Endothelial cell of umbilical vein (primary cell): ENCODE data around the gene OXNAD1. TPM values are rescaled to one million over a fixed set of nuclear protein-coding genes. Genes with fewer than 3 reads are reported as not detected.

Source experiments
- BruUV-seq: library from RNA; stranded (reverse); fragments of 400-500 nt; replicated peaks from 2 replicates; lab custom pipeline; 2021; lab: Mats Ljungman, UMichigan
- CTCF ChIA-PET: fragments of 300-600, 350-600 bp; sonication (Branson Sonifier 250); formaldehyde crosslinking; loops from one replicate; lab custom pipeline; 2021; ENCODE audit warnings: antibody characterized with exemption, inconsistent platforms; lab: Charles Lee
- POLR2A ChIA-PET: fragments of 300-600, 350-600 bp; sonication (Branson Sonifier 250); formaldehyde crosslinking; loops from one replicate; lab custom pipeline; 2021; ENCODE audit warnings: antibody characterized with exemption, inconsistent platforms; lab: Charles Lee
- DNase-seq: peaks from one replicate; pipeline ENCODE4 v3.0.0-alpha.2; 2011; ENCODE audit warnings: low read depth, low spot score
- FAIRE-seq: peaks from 2 replicates; lab custom pipeline; 2011; peaks lifted over from hg19 to GRCh38; lab: Jason Lieb, UNC
- H2AFZ ChIP-seq: 2 replicates; pipeline ENCODE4 v1.6.0; 2012; ENCODE audit warnings: low read depth, low read length, control low read depth, inconsistent platforms
- H3K27ac ChIP-seq: 2 replicates; pipeline ENCODE4 v1.5.1; 2011; ENCODE audit warnings: low read depth, mild to moderate bottlenecking, control low read depth, low read length, moderate library complexity; ENCODE audit not compliant: insufficient read depth
- H3K27me3 ChIP-seq, 2 experiments: 2 replicates each; pipeline versions ENCODE4 v1.6.0 to v1.6.1; 2011; ENCODE audit warnings: low read length in 2 of 2, mixed read lengths in 1 of 2; ENCODE audit not compliant: control insufficient read depth in 2 of 2, insufficient read depth in 2 of 2
- H3K36me3 ChIP-seq, 2 experiments: 2 replicates in 1 of 2; 3 replicates in 1 of 2; pipeline ENCODE4 v1.5.1; 2011; ENCODE audit warnings: low read length in 2 of 2, mild to moderate bottlenecking in 1 of 2, moderate library complexity in 1 of 2; ENCODE audit not compliant: control insufficient read depth in 2 of 2, insufficient read depth in 2 of 2; ENCODE audit errors: extremely low read depth in 1 of 2
- H3K4me1 ChIP-seq: 3 replicates; pipeline ENCODE4 v1.5.1; 2011; ENCODE audit warnings: mild to moderate bottlenecking, low read length; ENCODE audit not compliant: control insufficient read depth, insufficient read depth; ENCODE audit errors: extremely low read depth
- H3K4me2 ChIP-seq: 2 replicates; pipeline ENCODE4 v1.6.1; 2011; ENCODE audit warnings: low read length, control low read depth, mixed read lengths; ENCODE audit not compliant: insufficient read depth
- H3K4me3 ChIP-seq, 3 experiments: fragments of 200-600 bp in 1 of 3; sonication (generic), shearing (Covaris generic) in 1 of 3; replicated peaks in 1 of 3; 2 replicates each; pipeline ENCODE4 v1.5.1; 2011 to 2016; ENCODE audit warnings: control low read depth in 3 of 3, low read length in 3 of 3, mild to moderate bottlenecking in 2 of 3, inconsistent platforms in 1 of 3, low read depth in 1 of 3, moderate library complexity in 1 of 3; ENCODE audit not compliant: insufficient read depth in 1 of 3
- H3K79me2 ChIP-seq: 2 replicates; pipeline ENCODE4 v1.6.0; 2012; ENCODE audit warnings: low read length, inconsistent platforms; ENCODE audit not compliant: control insufficient read depth, insufficient read depth
- H3K9ac ChIP-seq: replicated peaks from 2 replicates; pipeline ENCODE3; 2011; ENCODE audit warnings: low read length, control low read depth; ENCODE audit not compliant: insufficient read depth; ENCODE audit errors: extremely low read depth
- H3K9me1 ChIP-seq: replicated peaks from 3 replicates; pipeline ENCODE4 v1.6.0; 2011; ENCODE audit warnings: mild to moderate bottlenecking, low read length; ENCODE audit not compliant: control insufficient read depth, insufficient read depth; ENCODE audit errors: extremely low read depth
- H3K9me3 ChIP-seq: replicated peaks from 2 replicates; pipeline ENCODE4 v1.5.1; 2012; ENCODE audit warnings: low read length, inconsistent platforms; ENCODE audit not compliant: control insufficient read depth, insufficient read depth
- H4K20me1 ChIP-seq: replicated peaks from 2 replicates; pipeline ENCODE3; 2011; ENCODE audit warnings: mild to moderate bottlenecking, low read length; ENCODE audit not compliant: control insufficient read depth, insufficient read depth; ENCODE audit errors: extremely low read depth
- EZH2 ChIP-seq: IDR thresholded peaks from 2 replicates; pipeline ENCODE4 v1.6.1; 2012; ENCODE audit warnings: borderline replicate concordance, low read depth, mild to moderate bottlenecking, moderate library complexity, low read length, inconsistent platforms; ENCODE audit not compliant: severe bottlenecking
- FOS ChIP-seq: IDR thresholded peaks from 2 replicates; pipeline ENCODE4 v1.6.1; 2011; ENCODE audit warnings: mild to moderate bottlenecking, low read length, moderate library complexity, borderline replicate concordance; ENCODE audit not compliant: insufficient read depth
- GATA2 ChIP-seq: IDR thresholded peaks from 2 replicates; pipeline ENCODE4 v1.7.0; 2011; ENCODE audit warnings: low read depth, mild to moderate bottlenecking, moderate library complexity, mixed read lengths, low read length; ENCODE audit not compliant: insufficient read length, insufficient read depth
- JUN ChIP-seq: IDR thresholded peaks from 2 replicates; pipeline ENCODE4 v1.6.1; 2011; ENCODE audit warnings: borderline replicate concordance, low read depth; ENCODE audit not compliant: insufficient read length, insufficient read depth
- MYC ChIP-seq: IDR thresholded peaks from one replicate; pipeline ENCODE4 v1.6.1; 2011; ENCODE audit warnings: mild to moderate bottlenecking, low read depth, low read length
- POLR2A ChIP-seq: IDR thresholded peaks from 2 replicates; pipeline ENCODE4 v1.6.1; 2012; ENCODE audit warnings: low read depth, mild to moderate bottlenecking, control low read depth, low read length
- POLR2AphosphoS5 ChIP-seq: IDR thresholded peaks from 2 replicates; pipeline ENCODE4 v1.6.1; 2012; ENCODE audit warnings: low read depth, mild to moderate bottlenecking, control low read depth, low read length, moderate library complexity; ENCODE audit not compliant: insufficient read depth
- dilution Hi-C: fragments of 300-500 bp; cut with MboI; formaldehyde crosslinking; loops from one replicate; pipeline ENCODE4 v1.15.0; 2019; ENCODE audit warnings: low sequenced_read_pairs; ENCODE audit not compliant: extremely low pct_ligation_motif_present
- intact Hi-C: fragments of 100-400 bp; cut with micrococcal nuclease; formaldehyde crosslinking; loops from one replicate; pipeline ENCODE4 v1.10.0; 2022
- polyA plus RNA-seq, 4 experiments: library from polyadenylated mRNA; depleted of rRNA in 3 of 4; stranded (reverse) in 3 of 4; unstranded in 1 of 4; fragments of >200 nt; gene quantifications; 2 replicates each; pipeline versions ENCODE4 v1.2.1 to v1.2.3, GENCODE V29; 2011 to 2012; ENCODE audit warnings: missing spikeins in 1 of 4
- total RNA-seq: library from RNA; stranded (reverse); gene quantifications from 2 replicates; pipeline ENCODE4 v1.2.3, GENCODE V29; 2021
- TF ChIP-seq, protein P1 (sequence below): IDR thresholded peaks from 2 replicates; pipeline ENCODE4 v1.6.1; 2011; ENCODE audit not compliant: insufficient read depth, insufficient read length
- TF ChIP-seq, protein P2 (sequence below), 2 donors: IDR thresholded peaks; 1 replicate in 1 of 2; 2 replicates in 1 of 2; pipeline ENCODE4 v1.5.1; 2011; ENCODE audit warnings: low read length in 2 of 2, mild to moderate bottlenecking in 2 of 2, moderate library complexity in 2 of 2, control low read depth in 1 of 2, inconsistent platforms in 1 of 2, low read depth in 1 of 2; ENCODE audit not compliant: insufficient read depth in 1 of 2; ENCODE audit errors: extremely low read depth in 1 of 2

OXNAD1 gene
- total and polyA plus RNA-seq, 2 donors (not counting 3 experiments of a cell fraction or from before 2014, with no cell fraction given): 5.5 to 9.7 TPM

DNA sequence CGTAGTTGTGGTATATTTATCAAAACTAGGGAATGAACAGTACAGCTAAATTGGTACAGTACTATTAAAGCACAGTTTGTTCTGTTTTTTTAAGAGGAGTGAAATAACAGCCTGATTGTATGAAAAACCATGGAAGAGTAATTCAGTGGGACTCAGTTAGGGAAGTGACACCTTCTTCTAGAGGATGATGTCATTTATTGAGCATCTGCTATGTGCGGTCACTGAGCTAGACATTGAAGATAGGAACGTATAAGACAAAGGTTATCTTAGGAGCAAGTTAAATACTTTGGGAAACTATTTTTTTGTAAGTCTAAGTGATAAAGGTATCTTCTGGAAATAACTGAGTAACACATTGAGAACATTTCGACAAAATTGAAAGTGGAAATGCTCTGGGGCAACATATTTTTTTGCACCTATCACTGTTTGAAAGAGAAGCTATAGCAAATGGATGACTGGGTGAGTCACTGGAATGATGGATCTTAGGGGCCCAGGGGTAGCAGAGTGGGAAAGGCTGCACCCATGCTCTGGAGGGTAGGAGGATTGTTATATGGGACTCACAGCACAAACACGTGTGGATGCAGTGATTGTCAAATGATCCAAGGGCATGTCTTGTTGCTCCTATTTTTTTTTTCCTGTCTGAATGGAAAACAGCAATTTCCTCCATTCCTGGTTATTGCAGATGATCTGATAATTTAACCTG is 43.0 kb downstream of the OXNAD1 start:
- H3K4me1 ChIP-seq: peaks cover 4% of the 10 kb centered on the region
- ChIA-PET POLR2A (no interaction called here), CTCF (interaction anchor here (0.7 to 1.8 kb wide), 3 partner anchors 18 to 217 kb away, joined by 3 to 12 read pairs (median 3); no protein-coding TSS in a partner anchor)
- dilution Hi-C loops: no loop called here
- no peak for FAIRE-seq
- BruUV-seq: no TSS peak
- H3K27me3 ChIP-seq: no peaks in the 10 kb centered on the region
- no peaks in the 10 kb centered on the region for H3K9me3 ChIP-seq
- H2AFZ ChIP-seq: no peak overlapping the region
- no peaks in the 10 kb centered on the region for H3K9me1 ChIP-seq
- H3K36me3 ChIP-seq: peaks cover 0 to 2% of the 10 kb centered on the region in 2 experiments
- TF ChIP-seq GATA2: no peak
- H3K79me2 ChIP-seq: no peaks in the 10 kb centered on the region
- no peak for DNase-seq
- H3K9ac ChIP-seq: no peak overlapping the region
- H4K20me1 ChIP-seq: peaks cover 2% of the 10 kb centered on the region
- H3K4me2 ChIP-seq: no peak overlapping the region
- no peak overlapping the region for H3K27ac ChIP-seq
- intact Hi-C loops: loop anchor here (5.0 kb wide), 1 partner anchor 209 kb away; no protein-coding TSS in a partner anchor
- no peak overlapping the region for H3K4me3 ChIP-seq

DNA sequence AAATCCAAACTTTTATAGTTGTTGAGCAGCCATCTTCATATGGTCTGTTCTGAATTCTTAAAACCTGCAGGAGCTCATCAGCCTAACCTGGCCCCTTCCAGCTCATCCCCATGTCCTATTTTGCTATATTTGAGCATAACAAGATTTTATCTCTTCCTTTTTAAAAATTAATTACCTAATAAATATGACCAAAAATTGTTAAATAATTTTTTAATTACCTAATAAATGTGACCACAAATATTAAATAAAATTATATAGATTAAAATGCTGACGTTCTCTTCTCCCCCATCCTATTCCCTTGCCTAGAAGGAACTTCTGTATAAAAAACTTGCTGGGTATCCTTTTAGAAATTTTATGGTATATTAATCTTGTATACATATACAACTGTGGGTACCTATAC is 43.7 kb downstream of the OXNAD1 start:
- no peaks in the 10 kb centered on the region for H3K9me1 ChIP-seq
- peaks cover 2% of the 10 kb centered on the region for H4K20me1 ChIP-seq
- ChIA-PET POLR2A (no interaction called here), CTCF (interaction anchor here (1.3 to 1.8 kb wide), 2 partner anchors 18 to 216 kb away, joined by 3 to 12 read pairs; no protein-coding TSS in a partner anchor)
- H3K9ac ChIP-seq: no peak overlapping the region
- H2AFZ ChIP-seq: no peak overlapping the region
- H3K4me3 ChIP-seq: no peak overlapping the region
- no peaks in the 10 kb centered on the region for H3K27me3 ChIP-seq
- dilution Hi-C loops (no loop called here), intact Hi-C loops (loop anchor here (5.0 kb wide), 1 partner anchor 209 kb away; no protein-coding TSS in a partner anchor)
- DNase-seq: no peak
- H3K9me3 ChIP-seq: no peaks in the 10 kb centered on the region
- no peak for FAIRE-seq
- H3K79me2 ChIP-seq: no peaks in the 10 kb centered on the region
- TF ChIP-seq EZH2: no peak
- TF ChIP-seq, protein P1, sequence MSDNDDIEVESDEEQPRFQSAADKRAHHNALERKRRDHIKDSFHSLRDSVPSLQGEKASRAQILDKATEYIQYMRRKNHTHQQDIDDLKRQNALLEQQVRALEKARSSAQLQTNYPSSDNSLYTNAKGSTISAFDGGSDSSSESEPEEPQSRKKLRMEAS: no peak
- TF ChIP-seq JUN: no peak
- TF ChIP-seq, protein P2, sequence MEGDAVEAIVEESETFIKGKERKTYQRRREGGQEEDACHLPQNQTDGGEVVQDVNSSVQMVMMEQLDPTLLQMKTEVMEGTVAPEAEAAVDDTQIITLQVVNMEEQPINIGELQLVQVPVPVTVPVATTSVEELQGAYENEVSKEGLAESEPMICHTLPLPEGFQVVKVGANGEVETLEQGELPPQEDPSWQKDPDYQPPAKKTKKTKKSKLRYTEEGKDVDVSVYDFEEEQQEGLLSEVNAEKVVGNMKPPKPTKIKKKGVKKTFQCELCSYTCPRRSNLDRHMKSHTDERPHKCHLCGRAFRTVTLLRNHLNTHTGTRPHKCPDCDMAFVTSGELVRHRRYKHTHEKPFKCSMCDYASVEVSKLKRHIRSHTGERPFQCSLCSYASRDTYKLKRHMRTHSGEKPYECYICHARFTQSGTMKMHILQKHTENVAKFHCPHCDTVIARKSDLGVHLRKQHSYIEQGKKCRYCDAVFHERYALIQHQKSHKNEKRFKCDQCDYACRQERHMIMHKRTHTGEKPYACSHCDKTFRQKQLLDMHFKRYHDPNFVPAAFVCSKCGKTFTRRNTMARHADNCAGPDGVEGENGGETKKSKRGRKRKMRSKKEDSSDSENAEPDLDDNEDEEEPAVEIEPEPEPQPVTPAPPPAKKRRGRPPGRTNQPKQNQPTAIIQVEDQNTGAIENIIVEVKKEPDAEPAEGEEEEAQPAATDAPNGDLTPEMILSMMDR (IDR thresholded peaks at IDR 0.05; ENCODE audit: extremely low read depth in 1 of 2, insufficient read depth in 1 of 2, low read depth in 1 of 2, low read length in 2 of 2): no peak
- TF ChIP-seq POLR2A: no peak
- TF ChIP-seq GATA2: no peak
- no peak for TF ChIP-seq POLR2AphosphoS5
- TF ChIP-seq FOS: no peak
- TF ChIP-seq MYC: no peak
- H3K36me3 ChIP-seq: peaks cover 0 to 4% of the 10 kb centered on the region in 2 experiments
- H3K27ac ChIP-seq: no peak overlapping the region
- no peak overlapping the region for H3K4me2 ChIP-seq
- BruUV-seq: no TSS peak
- peaks cover 4% of the 10 kb centered on the region for H3K4me1 ChIP-seq
